Upper lobe of left lung (tissue), 4 donors: ENCODE measurements around the gene POLA2.

Experiments used
- CTCF ChIP-seq, 6 experiments: fragments of 450-650 bp in 4 of 6; fragments of 200-600 bp in 2 of 6; sonication (generic) in 2 of 6; IDR thresholded peaks; one replicate each; pipeline ENCODE4 v1.5.1; 2016 to 2019; ENCODE audit warnings: antibody characterized with exemption in 6 of 6
- EP300 ChIP-seq, 4 donors: sonication (generic); formaldehyde crosslinking; IDR thresholded peaks; one replicate each; pipeline ENCODE4 v1.5.1; 2017; ENCODE audit warnings: antibody characterized with exemption in 4 of 4, control low read depth in 2 of 4
- POLR2AphosphoS5 ChIP-seq, 2 donors: sonication (generic); formaldehyde crosslinking; IDR thresholded peaks; one replicate each; pipeline ENCODE4 v1.5.1; 2017; ENCODE audit warnings: antibody characterized with exemption in 2 of 2

GRCh38 chr11:65310215-65310614, 48.5 kb downstream of the POLA2 start:
- TF ChIP-seq CTCF (IDR thresholded peaks at IDR 0.05) (no peak), EP300 (IDR thresholded peaks at IDR 0.05) (no peak), POLR2AphosphoS5 (IDR thresholded peaks at IDR 0.05) (no peak)
